ENCODE results near the gene MCEE. TPM values are rescaled to one million over a fixed set of nuclear protein-coding genes. Genes with fewer than 3 reads are reported as not detected.
"Not testable (repeated sequence)": the region's sequence is repeated elsewhere in the genome, so short reads cannot be mapped to it uniquely, and the experiment has no call there.

MCEE gene
- total RNA-seq, 8 experiments from 2014 or later: 11.6 to 35.1 (median 21.8) TPM

DNA sequence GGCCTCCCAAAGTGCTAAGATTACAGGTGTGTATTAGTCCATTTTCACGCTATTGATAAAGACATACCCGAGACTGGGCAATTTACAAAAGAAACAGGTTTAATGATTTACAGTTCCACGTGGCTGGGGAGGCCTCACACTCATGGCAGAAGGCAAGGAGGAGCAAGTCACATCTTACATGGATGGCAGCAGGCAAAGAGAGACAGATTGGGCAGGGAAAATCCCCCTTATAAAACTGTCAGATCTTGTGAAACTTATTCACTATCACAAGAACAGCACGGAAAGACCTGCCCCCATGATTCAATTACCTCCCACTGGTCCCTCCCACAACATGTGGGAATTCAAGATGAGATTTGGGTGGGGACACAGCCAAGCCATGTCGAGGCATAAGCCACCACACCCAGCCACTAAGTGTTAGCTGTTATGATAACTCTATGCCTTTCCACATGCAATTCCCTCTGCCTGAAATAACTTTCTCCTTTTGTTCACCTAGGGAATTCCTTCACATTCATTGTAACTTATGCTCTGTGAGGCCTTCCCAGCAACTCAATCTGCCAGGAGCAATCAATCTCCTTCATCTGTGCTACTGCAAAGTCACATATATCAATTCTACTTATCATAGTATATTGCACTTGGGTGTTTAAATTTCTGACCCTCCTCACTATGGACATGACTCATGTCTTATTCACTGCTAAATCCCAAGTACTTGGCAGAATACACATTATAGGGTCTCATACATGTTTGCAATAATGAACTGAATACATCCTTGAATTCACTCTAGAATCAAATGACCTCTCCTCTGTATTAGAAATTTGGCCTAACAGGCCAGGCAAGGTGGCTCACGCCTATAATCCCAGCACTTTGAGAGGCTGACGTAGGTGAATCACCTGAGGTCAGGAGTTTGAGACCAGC, 7.4 kb downstream of the MCEE start:
- H3K4me1 ChIP-seq (replicated peaks in 1 of 2): no peaks in the 10 kb centered on the region
- H3K27ac ChIP-seq: no peak overlapping the region
- in situ Hi-C loops (cut with MboI; ENCODE audit: low pct_unique_long_range_greater_than_20kb in 2 of 9, low sequenced_read_pairs in 9 of 9, unreplicated experiment in 9 of 9): no loop called here
- 0 to 96% (median 78%) methylated on average over 1 to 5 of the region's 7 CpGs; no CpG with 5 or more reads in 2 of the 10 experiments for WGBS, 10 experiments
- H3K4me3 ChIP-seq: no peak overlapping the region
- peak in 4 of 8 experiments; percentile 20 to 97 (median 70) for ATAC-seq (replicated peaks in 6 of 8)

DNA sequence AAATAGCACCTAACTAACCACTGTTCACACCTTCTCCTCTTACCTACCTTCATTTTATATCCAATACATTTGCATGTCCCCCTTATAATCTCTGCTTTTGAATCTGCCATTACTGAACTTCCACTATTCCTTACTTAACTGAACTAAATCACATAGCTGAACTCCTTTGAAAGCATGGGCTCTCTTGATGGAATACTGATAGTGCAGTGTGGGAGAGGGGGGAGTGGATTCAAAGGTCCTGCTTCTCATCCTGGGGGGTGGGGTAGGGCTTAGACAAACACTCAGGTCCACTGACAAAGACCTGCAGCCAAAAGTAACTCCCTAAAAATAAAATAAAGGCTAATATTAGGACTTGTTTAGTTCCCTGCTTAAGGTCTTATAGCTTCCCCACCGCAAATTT, 8.6 kb downstream of the MCEE start:
- H3K4me3 ChIP-seq: no peak overlapping the region
- WGBS, 10 experiments: 100% methylated on average over 1 of the region's 1 CpG; no CpG with 5 or more reads in 6 of the 10 experiments
- no peaks in the 10 kb centered on the region for H3K4me1 ChIP-seq (replicated peaks in 1 of 2)
- ATAC-seq (replicated peaks in 6 of 8): no peak
- no peak overlapping the region for H3K27ac ChIP-seq
- in situ Hi-C loops (cut with MboI; ENCODE audit: low pct_unique_long_range_greater_than_20kb in 2 of 9, low sequenced_read_pairs in 9 of 9, unreplicated experiment in 9 of 9): no loop called here

DNA sequence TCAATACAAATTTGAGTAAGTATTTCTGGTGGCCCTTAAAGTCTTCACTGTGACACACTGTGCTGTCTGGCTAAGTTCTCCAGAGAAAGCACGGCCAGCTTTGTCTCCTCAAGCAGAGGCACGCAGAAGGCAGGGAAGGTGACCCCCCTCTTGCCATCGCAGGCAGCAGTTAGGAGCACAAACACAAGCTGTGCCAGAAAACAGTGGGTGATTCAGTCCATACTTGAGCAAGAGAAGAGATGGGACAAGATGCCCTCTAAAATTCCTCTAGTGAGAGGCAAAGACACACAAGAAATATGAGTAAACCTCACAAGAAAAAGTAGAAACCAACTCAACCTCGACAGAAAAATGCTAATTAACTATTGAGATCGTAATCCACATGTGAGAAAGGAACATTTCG, 9.8 kb downstream of the MCEE start:
- H3K4me3 ChIP-seq: no peak overlapping the region
- no peak for ATAC-seq (replicated peaks in 6 of 8)
- H3K27ac ChIP-seq: no peak overlapping the region
- in situ Hi-C loops (cut with MboI; ENCODE audit: low pct_unique_long_range_greater_than_20kb in 2 of 9, low sequenced_read_pairs in 9 of 9, unreplicated experiment in 9 of 9): no loop called here
- 62 to 100% (median 95%) methylated on average over 1 to 6 of the region's 6 CpGs for WGBS, 10 experiments
- H3K4me1 ChIP-seq (replicated peaks in 1 of 2): no peaks in the 10 kb centered on the region

DNA sequence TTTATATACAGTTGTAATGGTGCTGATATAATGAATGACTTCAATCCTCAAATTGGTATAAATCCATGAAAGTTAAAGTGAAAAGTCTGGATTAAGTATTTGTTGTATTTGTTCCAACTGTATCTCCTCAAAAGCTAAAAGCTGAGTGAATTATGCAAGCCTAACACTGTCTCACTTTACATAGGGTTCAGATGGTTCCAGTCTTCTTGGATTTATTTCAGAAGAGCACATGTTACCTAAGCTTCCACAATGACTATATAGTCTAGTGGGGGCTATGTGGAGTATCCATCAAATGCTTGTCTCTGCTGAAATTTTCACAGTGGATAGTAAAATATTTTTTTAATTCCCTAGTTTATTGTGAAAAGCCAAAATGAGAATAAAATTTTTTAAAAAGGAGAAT, 13.0 kb downstream of the MCEE start:
- no peaks in the 10 kb centered on the region for H3K4me1 ChIP-seq (replicated peaks in 1 of 2)
- in situ Hi-C loops (cut with MboI; ENCODE audit: low pct_unique_long_range_greater_than_20kb in 2 of 9, low sequenced_read_pairs in 9 of 9, unreplicated experiment in 9 of 9): no loop called here
- ATAC-seq (replicated peaks in 6 of 8): peak in 2 of 8 experiments; percentile 47 to 55

DNA sequence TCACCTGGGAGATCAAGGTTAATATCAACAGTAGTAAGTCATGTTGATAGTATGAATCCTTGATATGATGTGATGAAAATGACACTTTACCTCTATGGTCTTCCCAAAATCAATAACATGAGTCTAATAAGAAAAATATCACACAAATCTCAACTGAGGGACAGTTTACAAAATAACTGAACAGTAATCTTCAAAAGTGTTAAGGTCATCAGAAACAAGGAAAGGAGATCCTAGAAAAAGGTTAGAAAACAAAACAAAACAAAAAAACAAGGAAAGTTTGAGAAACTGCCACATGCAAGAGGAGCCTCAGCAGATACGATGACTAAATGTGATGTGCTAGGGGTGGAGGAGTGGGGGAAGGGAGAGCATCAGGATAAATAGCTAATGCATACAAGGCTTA, 16.2 kb downstream of the MCEE start:
- WGBS, 10 experiments: 57 to 100% (median 92%) methylated on average over 1 of the region's 1 CpG; no CpG with 5 or more reads in 1 of the 10 experiments
- ATAC-seq (replicated peaks in 6 of 8): no peak
- in situ Hi-C loops (cut with MboI; ENCODE audit: low pct_unique_long_range_greater_than_20kb in 2 of 9, low sequenced_read_pairs in 9 of 9, unreplicated experiment in 9 of 9): no loop called here

More for the DNA sequence above, 13.0 kb downstream of the MCEE start:
- H3K4me3 ChIP-seq: no peak overlapping the region
- no peak overlapping the region for H3K27ac ChIP-seq

DNA sequence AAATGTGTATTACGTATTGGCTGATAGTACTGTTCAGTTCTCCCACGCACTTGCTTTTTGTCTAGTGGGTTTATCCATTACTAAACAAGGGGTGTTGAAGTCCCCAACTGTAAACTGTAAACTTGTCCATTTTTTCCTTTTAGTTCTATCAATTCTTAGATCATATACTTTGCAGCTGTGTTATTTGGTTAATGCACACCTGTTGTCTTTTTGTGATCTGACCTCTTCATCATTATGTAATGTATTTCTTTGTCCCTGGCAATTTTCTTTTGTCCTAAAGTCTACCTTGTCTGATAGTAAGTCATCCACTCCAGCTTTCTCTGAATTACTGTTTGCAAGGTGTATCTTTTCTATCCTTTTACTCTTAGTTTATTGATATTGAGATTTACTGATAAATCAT, 21.9 kb downstream of the MCEE start:
- Histone ChIP-seq H3K4me3 (no peak overlapping the region), H3K4me1 (replicated peaks in 1 of 2) (peaks cover 0 to 6% of the 10 kb centered on the region in 2 donors), H3K27ac (no peak overlapping the region)
- WGBS, 10 experiments: 75 to 100% (median 94%) methylated on average over 1 to 2 of the region's 2 CpGs; no CpG with 5 or more reads in 1 of the 10 experiments
- ATAC-seq (replicated peaks in 6 of 8): no peak
- in situ Hi-C loops (cut with MboI; ENCODE audit: low pct_unique_long_range_greater_than_20kb in 2 of 9, low sequenced_read_pairs in 9 of 9, unreplicated experiment in 9 of 9): no loop called here

More for the DNA sequence above, 16.2 kb downstream of the MCEE start:
- H3K4me1 ChIP-seq (replicated peaks in 1 of 2): no peaks in the 10 kb centered on the region
- no peak overlapping the region for H3K27ac ChIP-seq
- no peak overlapping the region for H3K4me3 ChIP-seq

DNA sequence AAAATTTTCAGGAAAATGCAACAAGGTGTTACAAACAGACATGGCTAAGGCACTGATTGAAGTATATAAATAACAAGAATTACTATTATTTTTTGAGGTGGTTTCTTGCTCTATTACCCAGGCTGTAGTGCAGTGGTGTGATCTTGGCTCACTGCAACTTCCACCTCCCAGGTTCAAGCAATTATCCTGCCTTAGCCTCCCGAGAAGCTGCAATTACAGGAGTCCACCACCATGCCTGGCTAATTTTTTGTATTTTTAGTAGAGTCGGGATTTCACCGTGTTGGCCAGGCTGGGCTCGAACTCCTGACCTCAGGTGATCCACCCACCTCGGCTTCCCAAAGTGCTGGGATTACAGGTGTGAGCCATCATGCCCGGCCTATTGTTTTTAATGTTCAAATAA, 23.6 kb downstream of the MCEE start:
- H3K4me3 ChIP-seq; H3K4me1 ChIP-seq (replicated peaks in 1 of 2); ATAC-seq (replicated peaks in 6 of 8); in situ Hi-C loops (cut with MboI; ENCODE audit: low pct_unique_long_range_greater_than_20kb in 2 of 9, low sequenced_read_pairs in 9 of 9, unreplicated experiment in 9 of 9); H3K27ac ChIP-seq: not testable (repeated sequence)
- 64 to 100% (median 85%) methylated on average over 1 to 6 of the region's 6 CpGs; no CpG with 5 or more reads in 4 of the 10 experiments for WGBS, 10 experiments

DNA sequence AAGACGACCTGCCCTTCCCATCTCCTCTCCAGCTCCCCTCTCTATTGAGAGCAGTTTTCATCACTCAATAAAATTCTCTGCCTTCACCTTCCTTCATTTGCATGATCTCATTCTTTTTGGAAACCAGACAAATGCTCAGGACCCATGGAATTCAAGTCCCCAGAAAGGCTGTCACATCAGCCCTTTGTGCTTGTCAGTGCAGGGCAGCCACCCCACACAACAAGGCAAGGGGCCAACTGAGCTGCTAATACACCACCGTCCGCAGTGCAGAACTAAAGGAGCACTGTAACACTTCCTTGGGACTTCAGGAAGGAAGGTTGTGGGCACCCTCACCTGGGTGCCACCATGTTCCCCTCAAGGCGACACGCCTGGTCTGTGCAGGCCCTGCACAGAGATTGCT, 26.2 kb downstream of the MCEE start:
- ATAC-seq (replicated peaks in 6 of 8): peak in 5 of 8 experiments; percentile 18 to 71 (median 53)

DNA sequence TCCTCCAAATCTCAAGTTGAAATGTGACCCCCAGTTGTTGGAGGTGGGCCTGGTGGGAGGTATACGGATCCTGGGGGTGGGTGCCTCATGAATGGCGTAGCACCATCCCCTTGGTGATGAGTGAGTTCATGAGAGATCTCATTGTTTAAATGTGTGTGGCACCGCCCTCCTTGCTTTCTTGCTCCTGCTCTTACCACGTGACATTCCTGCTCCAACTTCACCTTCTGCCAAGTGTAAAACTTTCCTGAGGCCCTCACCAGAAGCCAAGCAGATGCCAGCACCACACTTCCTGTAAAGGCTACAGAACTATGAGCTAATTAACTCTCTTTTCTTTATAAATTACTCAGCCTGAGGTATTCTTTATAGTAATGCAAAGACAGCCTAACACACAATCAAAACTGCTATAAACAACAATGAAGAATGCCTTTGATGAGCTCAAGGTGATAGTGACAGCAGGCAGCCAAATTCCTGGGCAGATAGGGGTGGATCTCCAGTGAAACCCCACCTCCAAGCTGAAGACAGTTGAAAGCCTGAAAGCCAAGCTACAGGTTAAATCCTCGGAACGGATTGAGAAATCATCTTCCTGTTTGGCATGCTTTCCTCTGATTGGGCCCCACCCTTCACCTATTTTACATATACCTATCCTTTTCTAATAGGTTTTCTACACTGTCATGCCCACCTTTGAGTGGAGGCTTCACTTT, 26.9 kb downstream of the MCEE start:
- no peak overlapping the region for H3K27ac ChIP-seq
- H3K4me1 ChIP-seq (replicated peaks in 1 of 2): peaks cover 0 to 6% of the 10 kb centered on the region in 2 donors
- whole genome bisulfite sequencing, 10 experiments: 40 to 80% (median 52%) methylated on average over 1 to 5 of the region's 6 CpGs; no CpG with 5 or more reads in 2 of the 10 experiments
- in situ Hi-C loops (cut with MboI; ENCODE audit: low pct_unique_long_range_greater_than_20kb in 2 of 9, low sequenced_read_pairs in 9 of 9, unreplicated experiment in 9 of 9): no loop called here
- H3K4me3 ChIP-seq: no peak overlapping the region
- peak in 1 of 8 experiments; percentile 22 for ATAC-seq (replicated peaks in 6 of 8)

More for the DNA sequence above, 26.2 kb downstream of the MCEE start:
- 0 to 100% (median 90%) methylated on average over 1 to 3 of the region's 5 CpGs; no CpG with 5 or more reads in 3 of the 10 experiments for WGBS, 10 experiments
- in situ Hi-C loops (cut with MboI; ENCODE audit: low pct_unique_long_range_greater_than_20kb in 2 of 9, low sequenced_read_pairs in 9 of 9, unreplicated experiment in 9 of 9): no loop called here
- Histone ChIP-seq H3K27ac (no peak overlapping the region), H3K4me3 (no peak overlapping the region), H3K4me1 (replicated peaks in 1 of 2) (peaks cover 0 to 6% of the 10 kb centered on the region in 2 donors)

DNA sequence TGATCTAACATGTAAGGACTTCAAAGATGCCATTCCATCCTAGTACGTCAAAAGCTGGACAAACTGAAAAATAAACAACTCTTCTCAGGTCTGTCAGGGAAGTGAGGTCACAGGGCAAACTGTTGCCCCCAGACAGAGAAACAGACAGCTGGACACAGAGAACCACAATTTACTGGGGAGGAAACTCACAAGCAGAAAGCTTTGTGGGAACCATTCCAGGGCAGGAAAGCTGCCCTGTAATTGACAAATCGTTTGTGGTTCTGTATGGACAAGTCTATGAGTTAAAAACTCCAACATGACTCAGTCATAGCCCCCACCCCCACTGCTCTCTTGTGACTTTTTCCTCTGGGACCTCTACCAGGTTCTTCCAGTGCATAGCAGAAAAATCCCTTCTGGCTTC, 28.4 kb downstream of the MCEE start:
- WGBS, 10 experiments: 0 to 86% (median 36%) methylated on average over 1 to 2 of the region's 2 CpGs; no CpG with 5 or more reads in 2 of the 10 experiments
- no peak overlapping the region for H3K4me3 ChIP-seq
- peaks cover 0 to 6% of the 10 kb centered on the region in 2 donors for H3K4me1 ChIP-seq (replicated peaks in 1 of 2)
- no peak overlapping the region for H3K27ac ChIP-seq
- in situ Hi-C loops (cut with MboI; ENCODE audit: low pct_unique_long_range_greater_than_20kb in 2 of 9, low sequenced_read_pairs in 9 of 9, unreplicated experiment in 9 of 9): no loop called here
- ATAC-seq (replicated peaks in 6 of 8): no peak

DNA sequence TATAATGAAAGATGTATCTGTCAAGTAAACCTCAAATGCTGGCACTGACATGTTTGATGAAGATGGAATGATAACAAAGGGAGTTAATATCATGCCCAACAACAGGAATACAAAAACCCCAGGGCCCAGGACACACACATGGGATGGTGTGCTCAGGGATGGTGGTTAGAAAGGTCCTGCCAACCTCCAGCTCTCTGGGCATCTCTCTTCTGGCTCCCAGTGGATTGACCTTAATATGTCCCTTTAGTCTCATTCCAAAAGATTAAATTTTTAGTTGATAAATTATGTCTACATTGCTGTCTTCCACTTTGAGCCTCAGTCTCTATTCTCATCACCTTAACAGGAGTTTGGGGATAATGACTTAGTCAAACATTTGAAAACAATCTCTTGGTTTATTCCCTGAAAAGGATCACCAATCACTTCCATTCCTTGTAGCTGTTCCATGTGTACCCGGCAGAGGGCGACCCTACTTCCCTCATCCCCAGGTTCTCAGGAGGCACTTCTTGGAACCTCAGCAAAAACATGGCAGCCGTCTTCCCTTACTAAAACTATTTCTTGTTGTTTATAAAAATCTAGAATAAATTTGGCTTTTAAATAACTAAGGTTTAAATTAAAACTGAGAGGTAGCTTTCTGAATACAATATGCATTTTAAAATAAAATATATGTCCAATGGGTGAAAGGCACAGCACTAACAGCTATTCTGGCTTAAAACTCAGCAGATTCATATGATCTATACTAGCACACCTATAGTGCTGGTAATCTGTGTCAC, 29.6 kb downstream of the MCEE start:
- in situ Hi-C loops (cut with MboI; ENCODE audit: low pct_unique_long_range_greater_than_20kb in 2 of 9, low sequenced_read_pairs in 9 of 9, unreplicated experiment in 9 of 9): no loop called here
- Histone ChIP-seq H3K4me1 (replicated peaks in 1 of 2) (peaks cover 0 to 6% of the 10 kb centered on the region in 2 donors), H3K27ac (no peak overlapping the region), H3K4me3 (no peak overlapping the region)
- peak in 3 of 8 experiments; percentile 81 to 94 (median 85) for ATAC-seq (replicated peaks in 6 of 8)
- 0 to 40% (median 10%) methylated on average over 1 to 3 of the region's 3 CpGs; no CpG with 5 or more reads in 1 of the 10 experiments for WGBS, 10 experiments

DNA sequence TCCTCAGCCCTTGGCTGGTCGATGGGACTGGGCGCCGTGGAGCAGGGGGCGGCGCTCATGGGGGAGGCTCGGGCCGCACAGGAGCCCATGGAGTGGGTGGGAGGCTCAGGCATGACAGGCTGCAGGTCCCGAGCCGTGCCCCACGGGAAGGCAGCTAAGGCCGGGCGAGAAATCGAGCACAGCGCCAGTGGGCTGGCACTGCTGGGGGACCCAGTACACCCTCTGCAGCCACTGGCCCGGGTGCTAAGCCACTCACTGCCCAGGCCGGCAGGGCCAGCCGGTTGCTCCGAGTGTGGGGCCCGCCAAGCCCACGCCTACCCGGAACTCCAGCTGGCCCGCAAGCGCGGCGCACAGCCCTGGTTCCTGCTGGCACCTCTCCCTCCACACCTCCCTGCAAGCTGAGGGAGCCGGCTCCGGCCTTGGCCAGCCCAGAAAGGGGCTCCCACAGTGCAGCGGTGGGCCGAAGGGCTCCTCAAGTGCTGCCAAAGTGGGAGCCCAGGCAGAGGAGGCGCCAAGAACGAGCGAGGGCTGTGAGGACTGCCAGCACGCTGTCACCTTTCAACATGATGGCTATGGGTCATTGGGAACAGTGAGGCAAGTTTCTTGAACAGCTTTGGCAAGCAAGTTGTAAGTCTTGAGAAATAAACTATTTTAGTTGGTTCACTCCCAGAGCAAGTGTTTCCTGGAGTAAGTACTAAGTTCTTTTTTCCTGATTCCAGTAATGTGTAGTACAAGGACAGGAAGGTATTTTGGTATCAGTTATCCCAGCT, 37.4 kb downstream of the MCEE start:
- H3K4me1 ChIP-seq (replicated peaks in 1 of 2); in situ Hi-C loops (cut with MboI; ENCODE audit: low pct_unique_long_range_greater_than_20kb in 2 of 9, low sequenced_read_pairs in 9 of 9, unreplicated experiment in 9 of 9): not testable (repeated sequence)
- WGBS, 10 experiments: 69 to 87% methylated on average over 3 to 4 of the region's 33 CpGs; no CpG with 5 or more reads in 8 of the 10 experiments

More for the DNA sequence above, 37.4 kb downstream of the MCEE start:
- not testable (repeated sequence) for ATAC-seq (replicated peaks in 6 of 8); H3K4me3 ChIP-seq; H3K27ac ChIP-seq
